HCT116 (cell line): ENCODE data around the gene ABL2. TPM values are rescaled to one million over a fixed set of nuclear protein-coding genes. Genes with fewer than 3 reads are reported as not detected.
"Not testable (repeated sequence)": the region's sequence is repeated elsewhere in the genome, so short reads cannot be mapped to it uniquely, and the experiment has no call there.

Experiments
- ATAC-seq: fragments of 200-7000 bp; cut with Tn5 transposase; 2 replicates; pipeline ENCODE4 v1.9.1; 2020; ENCODE audit warnings: mild to moderate bottlenecking, moderate library complexity
- BruUV-seq: library from RNA; stranded (reverse); fragments of 400-500 nt; replicated peaks from 2 replicates; lab custom pipeline; 2021; lab: Mats Ljungman, UMichigan
- CTCF ChIA-PET: fragments of 300-600 bp; sonication (Branson Sonifier 250); formaldehyde crosslinking; loops from one replicate; lab custom pipeline; 2021; ENCODE audit warnings: antibody characterized with exemption; lab: Charles Lee
- POLR2A ChIA-PET: fragments of 300-600, 350-600 bp; sonication (Branson Sonifier 250); formaldehyde crosslinking; loops from one replicate; lab custom pipeline; 2021; ENCODE audit warnings: antibody characterized with exemption; lab: Charles Lee
- RAD21 ChIA-PET, 2 experiments: fragments of 300-600 bp; sonication (Branson Sonifier 250); formaldehyde crosslinking; loops; one replicate each; lab custom pipeline; 2023; ENCODE audit warnings: low total read pairs in 2 of 2; ENCODE audit not compliant: uncharacterized antibody in 2 of 2, unreplicated experiment in 2 of 2, low non-redundant PET in 1 of 2; lab: Charles Lee
- DNase-seq: peaks from one replicate; pipeline ENCODE4 v3.0.0-alpha.2; 2010; ENCODE audit warnings: low read depth, low spot score
- H2AFZ ChIP-seq: fragments of 200-600 bp; shearing (Covaris generic), sonication (generic); 2 replicates; pipeline ENCODE4 v1.6.1; 2017; ENCODE audit warnings: low read depth, mixed run types, mixed read lengths, antibody characterized with exemption, low read length; ENCODE audit not compliant: poor library complexity, severe bottlenecking
- H3K27ac ChIP-seq: 2 replicates; pipeline ENCODE4 v1.5.1; 2012; ENCODE audit warnings: low read depth, low read length
- H3K27me3 ChIP-seq: fragments of 200-600 bp; sonication (generic); 2 replicates; pipeline ENCODE4 v1.6.1; 2016; ENCODE audit warnings: mixed run types, low read length, mixed read lengths; ENCODE audit not compliant: insufficient read depth
- H3K36me3 ChIP-seq, 2 experiments: fragments of 200-500 bp in 1 of 2; fragments of 200-600 bp in 1 of 2; sonication (Bioruptor generic) in 1 of 2; sonication (generic) in 1 of 2; 2 replicates each; pipeline versions ENCODE4 v1.5.1 to v1.6.1; 2014 to 2016; ENCODE audit warnings: low read length in 2 of 2, inconsistent platforms in 1 of 2, mixed read lengths in 1 of 2, mixed run types in 1 of 2; ENCODE audit not compliant: insufficient read depth in 2 of 2, control insufficient read depth in 1 of 2
- H3K4me1 ChIP-seq, 2 experiments: fragments of 200-600 bp in 1 of 2; sonication (generic) in 1 of 2; 2 replicates each; pipeline versions ENCODE4 v1.5.1 to v1.6.1; 2012 to 2017; ENCODE audit warnings: low read length in 2 of 2, inconsistent platforms in 1 of 2, mild to moderate bottlenecking in 1 of 2, mixed read lengths in 1 of 2, mixed run types in 1 of 2, moderate library complexity in 1 of 2; ENCODE audit not compliant: insufficient read depth in 2 of 2, control insufficient read depth in 1 of 2
- H3K4me2 ChIP-seq: fragments of 200-600 bp; sonication (generic); 2 replicates; pipeline ENCODE4 v1.6.1; 2017; ENCODE audit warnings: mixed run types, low read length, mixed read lengths
- H3K4me3 ChIP-seq, 2 experiments: fragments of 200-600 bp in 1 of 2; sonication (generic) in 1 of 2; replicated peaks in 1 of 2; 2 replicates each; pipeline ENCODE4 v1.5.1; 2011 to 2016; ENCODE audit warnings: low read length in 2 of 2, control low read depth in 1 of 2, low read depth in 1 of 2, mild to moderate bottlenecking in 1 of 2, mixed read lengths in 1 of 2, mixed run types in 1 of 2
- H3K79me2 ChIP-seq: fragments of 200-600 bp; sonication (generic); 2 replicates; pipeline ENCODE4 v1.6.1; 2017; ENCODE audit warnings: mild to moderate bottlenecking, mixed run types, low read length, moderate library complexity, mixed read lengths; ENCODE audit not compliant: insufficient read depth
- H3K9ac ChIP-seq: fragments of 200-600 bp; sonication (generic); 2 replicates; pipeline ENCODE4 v1.6.1; 2016; ENCODE audit warnings: low read length, mixed read lengths
- H3K9me2 ChIP-seq: fragments of 200-600 bp; sonication (generic), shearing (Covaris generic); 2 replicates; pipeline ENCODE4 v1.6.1; 2017; ENCODE audit warnings: mixed run types, mild to moderate bottlenecking, moderate library complexity; ENCODE audit not compliant: insufficient read depth
- H3K9me3 ChIP-seq, 2 experiments: fragments of 200-500 bp in 1 of 2; fragments of 200-600 bp in 1 of 2; sonication (Bioruptor generic) in 1 of 2; sonication (generic) in 1 of 2; 2 replicates each; pipeline ENCODE4 v1.6.1; 2014 to 2017; ENCODE audit warnings: low read length in 2 of 2, mixed read lengths in 2 of 2, inconsistent platforms in 1 of 2, low read depth in 1 of 2, mild to moderate bottlenecking in 1 of 2, mixed run types in 1 of 2, moderate library complexity in 1 of 2; ENCODE audit not compliant: control insufficient read depth in 1 of 2, insufficient read depth in 1 of 2
- H4K20me1 ChIP-seq: fragments of 200-600 bp; sonication (generic), shearing (Covaris generic); 2 replicates; pipeline ENCODE4 v1.6.1; 2017; ENCODE audit warnings: mixed run types, mild to moderate bottlenecking, moderate library complexity; ENCODE audit not compliant: insufficient read depth
- CEBPB ChIP-seq: IDR thresholded peaks from 2 replicates; pipeline ENCODE4 v1.6.1; 2012; ENCODE audit warnings: low read depth
- EZH2phosphoT487 ChIP-seq: fragments of 200-600 bp; IDR thresholded peaks from 2 replicates; pipeline ENCODE4 v1.6.1; 2018; ENCODE audit warnings: antibody characterized with exemption, borderline replicate concordance
- FOSL1 ChIP-seq: IDR thresholded peaks from 2 replicates; pipeline ENCODE4 v1.6.1; 2012; ENCODE audit warnings: low read depth
- MAX ChIP-seq: IDR thresholded peaks from 2 replicates; pipeline ENCODE4 v1.6.1; 2012
- POLR2A ChIP-seq: IDR thresholded peaks from 2 replicates; pipeline ENCODE4 v1.7.0; 2011; ENCODE audit warnings: borderline replicate concordance; ENCODE audit not compliant: insufficient read depth, insufficient read length; ENCODE audit errors: extremely low read depth
- POLR2AphosphoS5 ChIP-seq: IDR thresholded peaks from 2 replicates; pipeline ENCODE4 v1.6.1; 2011; ENCODE audit warnings: mild to moderate bottlenecking, low read depth, low read length, moderate library complexity
- RAD21 ChIP-seq: IDR thresholded peaks from 2 replicates; pipeline ENCODE4 v1.6.1; 2012; ENCODE audit warnings: low read depth, mild to moderate bottlenecking
- intact Hi-C: fragments of 100-400 bp; cut with micrococcal nuclease; formaldehyde crosslinking; loops from 2 replicates; pipeline ENCODE4 v1.10.0; 2022
- total RNA-seq: library from RNA; stranded (reverse); gene quantifications from one replicate; pipeline ENCODE4 v1.2.1, GENCODE V29; 2021; ENCODE audit not compliant: unreplicated experiment

Gene ABL2
- total RNA-seq, 1 experiment from 2014 or later, result 22.9 TPM

- ATAC-seq (no peak), DNase-seq (no peak)
- Histone ChIP-seq H2AFZ (no peak overlapping the region), H3K4me2 (no peak overlapping the region), H3K4me1 (no peaks in the 10 kb centered on the region), H3K79me2 (peaks cover 63% of the 10 kb centered on the region), H3K27me3 (no peaks in the 10 kb centered on the region), H3K9ac (no peak overlapping the region), H3K36me3 (no peaks in the 10 kb centered on the region), H3K9me2 (no peaks in the 10 kb centered on the region), H3K9me3 (no peaks in the 10 kb centered on the region), H3K4me3 (no peak overlapping the region), H4K20me1 (0 out of 2 replicates have a peak, but pooled peaks cover 6% of the 10 kb centered on the region), H3K27ac (no peak overlapping the region)
- CTCF ChIA-PET, result no interaction called here
- POLR2A ChIA-PET, result no interaction called here
- TF ChIP-seq POLR2A, result no peak
- no peak for TF ChIP-seq POLR2AphosphoS5
- no peak for TF ChIP-seq FOSL1
- no peak for TF ChIP-seq EZH2phosphoT487
- TF ChIP-seq RAD21, result no peak
- TF ChIP-seq CEBPB, result no peak
- TF ChIP-seq MAX, result no peak
- BruUV-seq, result no TSS peak
- intact Hi-C loops, result no loop called here
- RAD21 ChIA-PET, result no interaction called here
Measured at GRCh38 chr1:179197690-179198297, 31.7 kb downstream of the ABL2 start.

GRCh38 chr1:179195857-179196256 is 33.6 kb downstream of the ABL2 start:
- H3K4me1 ChIP-seq, H3K9me2 ChIP-seq, H3K27ac ChIP-seq, H3K4me2 ChIP-seq, H3K36me3 ChIP-seq, RAD21 ChIA-PET, ATAC-seq, H2AFZ ChIP-seq, H3K4me3 ChIP-seq, POLR2A ChIA-PET, H3K9ac ChIP-seq, DNase-seq, H4K20me1 ChIP-seq, H3K27me3 ChIP-seq, CTCF ChIA-PET, H3K9me3 ChIP-seq, BruUV-seq: not testable (repeated sequence)
- intact Hi-C loops, result loop anchor here (2.0 kb wide), 1 partner anchor 75 kb away; no protein-coding TSS in a partner anchor
- H3K79me2 ChIP-seq, result peaks cover 63% of the 10 kb centered on the region
